Heart left ventricle (tissue), 13 donors: Measurements from ENCODE around the gene THSD4.

Experiments used
- CTCF ChIP-seq, 12 donors: fragments of 200-600 bp; sonication (generic) in 4 of 12; IDR thresholded peaks; one replicate each; pipeline versions ENCODE4 v1.5.0 to v1.8.0; 2018 to 2022; ENCODE audit warnings: antibody characterized with exemption in 12 of 12, mild to moderate bottlenecking in 5 of 12
- POLR2A ChIP-seq, 2 donors: fragments of 450-650 bp; IDR thresholded peaks; one replicate each; pipeline ENCODE4 v1.6.1; 2017; ENCODE audit warnings: antibody characterized with exemption in 2 of 2, mild to moderate bottlenecking in 2 of 2, moderate library complexity in 2 of 2
- donor health status: ischemic (EF 13 %, LVEDD 7.1; RV severe dilation, severe dysfunction).
- donor health status: DM: no; HTN: yes; CAD: no.
- donor health status: DM: no; HTN: no; CAD: no.
- donor health status: ischemic (EF 25% LVEDD 6.9; RV normal size, moderate dysfunction).
- donor health status: ischemic (EF 25% LVEDD 5.7; RV mildly dilated, moderate dysfunction).
- donor health status: ischemic (EF 35%, LVEDD 5.7; RV mildly dilated, moderate dysfunction).
- donor health status: nonischemic (EF 11% LVEDD 7.7; RV severe dilation, severe dysfunction).
- donor health status: DM: yes; HTN: yes; CAD: no.
- donor health status: PGD.
- donor health status: ischemic (EF 29% LVEDD 5.4; RV normal size, mild dysfunction).
- donor health status: nonischemic (EF 23%, LVEDD 6.1; RV moderate dilation, normal function).

DNA sequence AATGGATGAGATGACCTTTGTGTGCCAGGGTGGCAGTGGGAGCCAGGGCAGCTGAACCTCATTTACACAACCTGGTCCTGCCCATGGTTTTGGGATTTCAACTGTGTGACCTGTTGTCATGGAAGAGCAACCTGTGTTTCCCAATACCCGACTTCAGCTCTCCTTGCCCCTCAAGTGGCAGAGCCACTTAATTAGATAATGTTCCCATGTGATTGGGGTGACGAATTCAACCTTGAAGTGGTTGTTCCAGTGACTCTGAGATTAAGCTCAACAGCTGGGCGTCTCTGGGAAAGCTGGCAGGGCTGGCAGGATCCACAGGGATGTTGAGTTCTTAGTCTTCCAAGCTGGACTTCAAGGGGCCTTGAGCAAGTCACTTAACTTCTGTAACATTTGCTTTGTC lies 71.0 kb downstream of the THSD4 start:
- TF ChIP-seq CTCF (IDR thresholded peaks at IDR 0.05) (no peak), POLR2A (IDR thresholded peaks at IDR 0.05) (no peak)
